Measurements from ENCODE around the gene FYN.
A peak's percentile ranks its signal among the peaks of the same experiment; 100 is the strongest.
"Not testable (repeated sequence)": the region's sequence is repeated elsewhere in the genome, so short reads cannot be mapped to it uniquely, and the experiment has no call there.

The FYN gene

DNA sequence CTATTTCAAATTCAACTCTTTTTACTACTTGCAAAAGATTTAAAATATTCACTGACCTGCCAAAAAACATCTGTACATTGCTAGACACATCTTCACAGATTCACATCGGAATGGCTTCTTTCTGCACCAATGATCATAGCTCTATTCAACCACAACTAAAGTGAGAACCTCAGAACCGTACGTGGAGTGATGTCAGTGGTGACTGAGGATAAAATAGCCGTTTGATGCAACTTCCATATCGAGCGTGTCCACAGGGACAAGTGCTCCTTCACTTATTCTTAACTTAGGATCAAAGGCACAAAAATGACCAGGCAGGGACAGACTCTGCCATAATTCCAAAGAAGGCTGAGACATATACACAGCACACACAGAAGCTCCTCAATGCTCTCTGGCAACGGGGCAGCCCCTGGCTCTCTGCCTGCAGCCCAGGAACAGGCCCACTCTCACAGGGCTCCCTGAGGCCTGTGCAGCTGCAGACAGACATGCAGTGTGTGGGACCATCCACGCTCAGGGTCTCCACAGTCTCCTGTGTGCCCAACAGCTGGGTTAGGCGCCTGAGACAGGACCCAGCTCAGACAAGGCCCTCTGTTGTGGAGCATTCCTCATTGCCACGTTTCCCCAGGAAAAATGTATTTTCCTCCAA is 22.8 kb downstream of the FYN start:
- no peak for DNase-seq (ENCODE audit: low read depth)

DNA sequence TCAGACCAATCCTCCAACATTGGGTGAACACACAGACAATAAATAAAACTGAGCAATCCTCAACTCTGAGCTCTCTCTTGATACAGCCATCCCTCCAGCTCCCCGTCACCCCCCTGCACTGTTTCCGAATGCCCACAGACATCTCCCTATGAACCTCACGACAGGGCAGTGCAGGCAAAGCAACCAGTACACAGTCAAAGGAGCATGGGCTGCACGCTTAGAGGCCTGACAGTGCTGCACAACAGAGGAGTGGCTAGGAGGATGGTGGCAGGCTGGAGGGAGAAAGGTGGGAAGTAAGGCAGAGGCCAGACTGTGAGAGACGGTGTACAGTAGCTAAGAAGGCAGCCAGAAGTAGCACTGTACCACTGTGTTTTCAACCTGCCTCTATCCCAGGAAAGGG is 24.0 kb downstream of the FYN start:
- DNase-seq (ENCODE audit: low read depth): no peak

DNA sequence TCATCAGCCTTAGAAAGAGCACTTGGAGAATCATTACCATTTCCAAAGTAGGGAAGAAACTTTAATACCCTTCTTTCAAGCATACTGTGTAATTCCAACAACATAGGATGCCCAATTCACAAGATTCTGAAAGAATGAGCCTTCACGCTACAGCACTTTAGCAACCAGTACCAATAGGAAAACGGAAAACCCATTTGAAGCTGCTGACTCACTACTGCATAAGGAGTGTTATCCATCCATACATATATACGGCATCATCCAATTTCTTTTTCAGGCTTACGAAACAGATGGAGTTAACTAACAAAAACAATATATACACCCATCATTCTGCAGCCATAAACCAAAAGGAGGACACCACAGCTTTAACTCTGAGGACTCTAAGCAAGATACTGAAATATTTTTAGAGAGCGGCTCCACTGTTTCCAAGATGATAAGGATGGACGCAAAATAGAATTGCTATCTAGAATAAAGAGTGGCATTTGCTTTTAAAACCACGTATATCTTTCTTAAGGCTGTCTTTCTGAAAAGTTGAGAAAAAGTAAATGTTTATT is 24.9 kb downstream of the FYN start:
- no peak for DNase-seq (ENCODE audit: low read depth)

DNA sequence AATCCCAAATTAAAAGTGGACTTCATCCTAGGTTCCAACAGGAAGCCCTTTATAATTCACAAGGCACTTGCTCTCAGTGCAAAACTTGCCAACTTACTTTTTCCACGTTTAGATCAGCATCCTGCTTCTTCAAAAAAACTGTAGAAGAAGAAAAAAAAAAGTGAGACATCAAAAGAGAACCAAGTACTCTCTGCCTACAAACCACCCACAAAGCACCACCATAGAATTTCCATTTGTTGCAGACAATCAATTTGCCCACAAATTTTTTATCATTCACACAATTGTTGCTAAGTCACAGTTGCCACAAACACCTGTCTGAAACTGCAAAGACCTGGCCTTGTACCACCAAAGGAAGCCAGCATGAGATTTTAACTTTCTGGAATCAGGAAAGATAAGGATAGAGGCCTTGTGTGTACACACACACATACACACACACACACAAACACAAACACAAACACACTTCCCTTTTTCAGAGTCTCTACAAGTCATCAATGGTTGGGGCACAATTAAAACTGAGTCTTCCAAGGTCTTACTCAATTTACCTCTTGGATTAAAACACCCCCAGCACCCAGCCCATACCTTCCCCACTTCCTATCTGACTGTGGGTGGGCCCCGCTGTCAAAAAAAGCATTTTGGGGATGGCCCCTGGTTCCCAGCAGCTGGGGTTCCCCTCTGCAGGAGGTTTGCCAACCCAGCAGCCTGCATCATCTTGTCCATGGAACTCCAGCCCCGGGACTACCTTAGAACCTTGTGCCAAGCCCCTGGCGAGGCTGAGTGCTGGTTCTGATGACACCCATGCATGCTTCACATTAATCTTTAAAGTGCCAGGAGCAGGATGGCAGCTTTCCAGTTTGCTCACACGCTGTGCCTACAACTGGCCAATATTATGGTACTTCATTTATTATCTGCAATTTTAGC is 26.5 kb downstream of the FYN start:
- DNase-seq (ENCODE audit: low read depth): no peak

DNA sequence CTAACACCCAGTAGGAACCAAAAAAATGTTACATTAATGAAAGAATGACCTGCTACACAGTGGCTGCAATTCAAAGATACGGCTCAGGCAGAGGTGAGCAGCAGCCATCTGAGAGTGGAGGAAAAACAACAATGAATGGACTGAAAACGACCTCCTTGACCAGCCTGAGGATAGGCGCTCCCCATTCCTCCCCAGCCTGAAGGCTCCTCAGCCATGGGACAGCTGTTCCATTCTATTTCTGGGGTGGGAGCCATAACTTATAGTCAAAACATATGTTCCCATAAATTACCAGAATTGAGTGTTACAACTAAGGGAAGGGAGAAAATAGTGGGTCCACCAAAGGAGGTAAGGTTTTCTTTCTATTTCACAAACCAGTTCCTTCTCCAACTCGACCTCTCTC is 27.2 kb downstream of the FYN start:
- no peak for DNase-seq (ENCODE audit: low read depth)

DNA sequence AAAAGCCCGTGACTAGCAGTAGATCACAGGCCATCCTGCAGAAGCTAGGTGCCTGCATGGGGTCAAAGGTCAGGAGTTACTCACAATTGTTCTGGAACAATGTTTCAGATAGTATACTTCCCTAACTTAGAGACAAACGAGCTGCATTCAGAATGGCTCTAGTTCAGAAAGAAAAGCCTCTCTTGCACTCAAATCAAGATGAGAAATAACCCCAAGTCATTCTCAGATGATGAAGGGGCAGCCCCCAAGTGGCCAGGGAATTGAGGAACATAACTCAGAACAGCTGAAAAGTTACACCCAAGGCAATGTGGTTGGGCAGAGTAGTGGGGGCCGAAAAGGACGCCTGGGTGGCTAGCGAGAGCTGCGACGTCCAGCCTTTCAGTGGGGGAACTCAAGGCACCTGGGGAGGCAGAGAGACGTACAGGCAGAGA is 27.8 kb downstream of the FYN start:
- DNase-seq (ENCODE audit: low read depth): no peak

DNA sequence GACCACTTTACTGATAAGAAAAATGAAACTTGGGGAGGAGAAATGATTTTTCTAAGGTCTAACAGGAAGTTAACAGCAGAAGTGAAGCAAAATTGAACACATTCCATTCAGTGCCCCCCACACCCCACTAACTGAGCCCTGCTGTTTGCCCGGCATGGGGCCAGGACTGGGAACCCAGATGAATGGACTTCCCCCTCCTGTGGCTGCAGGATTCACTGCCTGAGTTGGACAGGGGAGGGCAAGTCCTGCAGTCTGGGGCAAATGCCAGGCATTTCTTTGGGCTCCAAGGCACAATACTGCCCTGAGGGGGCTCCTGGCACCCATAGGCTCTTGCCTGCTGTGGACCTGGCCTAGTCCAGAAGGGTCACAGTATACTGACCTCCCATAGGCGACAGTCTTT is 28.3 kb downstream of the FYN start:
- DNase-seq (ENCODE audit: low read depth): no peak

DNA sequence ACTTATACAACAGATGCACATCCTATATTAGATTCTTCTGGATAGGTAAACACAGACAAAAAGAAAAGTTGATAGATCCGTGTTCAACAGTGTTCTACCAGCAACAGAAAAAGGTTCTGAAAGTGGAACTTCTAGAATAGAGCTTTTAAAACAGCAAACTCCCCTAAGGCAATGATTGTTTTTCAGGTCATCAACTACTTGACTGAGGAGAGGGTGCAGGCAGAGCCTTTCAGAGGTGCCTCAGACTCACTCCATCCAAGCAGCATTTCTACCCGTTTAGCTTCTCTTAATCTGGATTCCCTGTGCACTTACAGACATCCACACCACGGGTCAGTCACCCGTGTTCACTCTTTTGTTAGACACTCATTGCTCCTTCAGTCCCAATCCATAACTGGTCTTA is 28.9 kb downstream of the FYN start:
- no peak for DNase-seq (ENCODE audit: low read depth)

DNA sequence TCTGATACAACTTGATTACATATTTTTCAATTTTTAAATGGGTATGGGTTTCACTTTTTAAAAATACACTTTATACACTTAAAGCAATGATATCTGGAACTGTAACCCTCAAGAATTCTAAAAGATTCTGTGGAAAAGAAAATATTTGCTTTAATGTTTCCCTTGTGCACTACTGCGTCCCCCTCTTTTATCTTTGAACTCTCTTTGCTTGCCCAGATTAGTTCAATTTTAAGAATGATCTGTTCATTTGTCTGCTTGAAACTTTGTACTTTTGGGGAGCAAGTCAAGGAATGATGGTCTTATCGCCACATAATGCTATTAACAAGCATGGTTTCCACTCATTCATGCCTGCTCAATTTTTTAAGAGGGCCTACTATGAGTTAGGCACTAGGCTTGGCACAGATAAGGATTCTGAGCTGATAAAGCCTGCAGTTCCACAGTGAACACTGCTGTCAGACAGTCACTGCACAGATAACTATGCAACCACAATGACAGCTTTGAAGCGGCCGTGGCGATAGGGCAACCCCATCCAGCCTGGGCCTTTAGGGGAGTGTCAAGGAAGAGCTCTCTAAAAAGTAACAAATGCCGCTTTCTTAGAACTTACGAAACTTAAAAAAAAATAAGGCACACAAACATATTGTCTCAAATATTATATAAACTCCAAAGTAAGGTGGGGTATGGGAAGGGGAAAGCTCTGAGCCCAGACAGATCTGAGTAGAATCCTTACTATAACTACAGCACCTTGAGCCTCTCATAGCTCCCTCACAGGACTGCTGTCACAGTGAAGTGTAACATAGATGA is 29.7 kb downstream of the FYN start:
- DNase-seq (ENCODE audit: low read depth): peak; percentile 47

DNA sequence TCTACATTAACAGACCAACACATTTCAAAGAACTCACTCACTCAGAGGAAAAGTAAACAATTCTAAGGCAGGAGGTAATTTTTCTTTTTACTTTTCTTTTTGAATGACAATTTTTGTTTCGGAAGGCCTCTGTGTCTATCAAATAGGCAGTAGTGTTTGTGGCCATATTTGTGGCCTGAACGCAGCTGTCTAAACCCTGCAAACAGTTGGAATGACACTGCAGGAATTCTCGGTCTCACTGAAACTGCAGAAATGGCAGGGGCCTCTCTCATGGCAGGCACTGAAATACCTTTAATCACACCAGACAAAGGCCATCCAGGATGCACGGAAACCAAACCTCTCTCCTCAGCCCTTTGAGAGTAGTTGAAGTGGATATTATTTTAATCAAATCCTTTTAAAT is 30.4 kb downstream of the FYN start:
- DNase-seq (ENCODE audit: low read depth): no peak

DNA sequence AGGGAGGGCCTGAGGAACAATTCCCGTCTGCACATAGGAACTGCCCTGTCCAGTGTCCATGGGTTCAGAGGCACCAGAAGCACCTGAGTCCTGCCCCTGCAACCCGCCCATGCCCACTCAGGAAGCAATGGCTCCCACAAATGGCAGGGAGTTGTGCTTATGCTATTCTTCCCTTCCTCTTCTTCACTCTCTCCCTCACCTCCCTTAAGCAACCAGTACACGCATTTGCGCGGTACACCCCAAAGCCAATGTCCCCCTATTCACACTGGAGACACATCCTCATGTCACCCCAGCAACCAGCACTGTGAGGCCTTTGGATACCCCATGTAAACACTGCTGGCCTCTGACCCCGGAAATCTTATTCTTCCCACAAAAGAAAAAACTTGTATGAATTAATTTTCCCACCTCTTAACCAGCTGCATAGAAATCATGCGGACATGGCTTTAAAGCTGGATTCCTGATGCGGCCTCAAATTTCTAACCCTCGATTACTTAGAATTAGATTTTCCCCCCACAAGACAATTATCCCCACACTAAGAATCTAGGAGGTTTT is 30.9 kb downstream of the FYN start:
- no peak for DNase-seq (ENCODE audit: low read depth)

DNA sequence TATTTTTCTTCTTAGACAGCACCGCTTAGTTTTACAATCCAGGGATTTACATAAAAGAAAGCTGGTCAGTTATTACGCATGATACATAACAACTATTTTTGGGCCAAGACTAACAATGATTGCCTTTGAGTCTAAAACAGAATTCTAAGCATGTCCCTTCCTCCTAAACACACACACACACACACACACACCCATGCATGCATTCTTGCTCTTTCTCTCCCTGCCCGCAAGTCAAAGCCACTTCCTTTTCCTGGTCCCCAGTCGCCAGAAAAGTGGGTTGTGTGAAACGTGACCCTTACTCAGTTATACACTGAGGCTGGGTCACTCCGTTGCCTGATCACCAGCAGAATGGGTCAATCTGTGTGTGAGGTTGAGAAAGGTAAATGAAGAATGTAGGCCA is 31.4 kb downstream of the FYN start:
- DNase-seq (ENCODE audit: low read depth): no peak

DNA sequence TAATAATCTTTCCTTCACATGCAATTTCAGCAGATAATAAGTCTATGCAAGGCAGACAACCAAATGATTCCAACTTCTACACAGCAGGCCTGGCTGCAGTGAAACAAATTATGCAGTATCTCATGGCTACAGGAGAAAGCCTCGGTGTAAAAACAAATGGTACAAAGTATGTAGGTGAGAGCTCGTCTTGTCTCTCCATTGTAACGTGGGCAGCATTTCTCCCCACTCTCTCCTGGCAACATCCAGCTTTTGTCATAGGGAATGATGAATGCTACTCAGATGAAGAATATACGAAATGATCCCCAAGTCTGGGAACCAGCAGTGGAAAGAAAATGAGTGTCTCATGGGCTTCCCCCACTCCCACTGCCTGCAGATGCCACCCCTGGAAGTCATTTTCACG is 32.4 kb downstream of the FYN start:
- DNase-seq (ENCODE audit: low read depth): no peak

DNA sequence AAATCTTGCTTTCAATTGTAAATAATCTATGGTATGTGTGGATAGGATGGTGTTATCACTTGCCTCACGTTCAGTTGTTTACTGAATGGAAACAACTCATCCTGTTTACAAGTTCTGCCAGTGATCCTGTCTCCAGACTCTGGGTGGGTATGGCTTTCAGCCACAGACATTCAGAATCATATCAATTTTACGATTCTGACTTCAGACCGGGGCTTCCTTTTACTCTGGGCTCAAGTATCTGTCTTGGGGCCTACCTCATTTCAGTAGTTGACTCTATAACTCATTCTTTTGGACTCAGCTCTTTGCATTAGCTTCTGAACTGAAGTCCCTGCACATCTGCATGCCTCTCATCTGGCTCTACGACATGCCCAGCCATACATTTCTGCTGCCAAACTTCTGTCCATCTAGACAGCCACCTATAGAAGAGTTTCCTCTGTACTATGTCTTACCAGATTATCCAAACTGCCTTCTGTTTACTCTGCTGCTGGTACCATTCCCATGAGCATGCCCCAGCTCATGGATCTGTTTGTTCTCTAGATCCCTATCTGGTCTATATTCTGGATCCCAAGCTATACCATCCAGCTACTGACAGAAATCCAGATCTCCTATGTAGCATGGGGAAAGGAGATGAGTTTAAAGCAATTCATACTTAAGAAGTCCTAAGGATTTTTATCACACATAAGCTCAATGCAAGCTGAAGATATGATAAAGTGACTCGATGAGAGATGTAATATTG is 34.3 kb downstream of the FYN start:
- no peak for DNase-seq (ENCODE audit: low read depth)

DNA sequence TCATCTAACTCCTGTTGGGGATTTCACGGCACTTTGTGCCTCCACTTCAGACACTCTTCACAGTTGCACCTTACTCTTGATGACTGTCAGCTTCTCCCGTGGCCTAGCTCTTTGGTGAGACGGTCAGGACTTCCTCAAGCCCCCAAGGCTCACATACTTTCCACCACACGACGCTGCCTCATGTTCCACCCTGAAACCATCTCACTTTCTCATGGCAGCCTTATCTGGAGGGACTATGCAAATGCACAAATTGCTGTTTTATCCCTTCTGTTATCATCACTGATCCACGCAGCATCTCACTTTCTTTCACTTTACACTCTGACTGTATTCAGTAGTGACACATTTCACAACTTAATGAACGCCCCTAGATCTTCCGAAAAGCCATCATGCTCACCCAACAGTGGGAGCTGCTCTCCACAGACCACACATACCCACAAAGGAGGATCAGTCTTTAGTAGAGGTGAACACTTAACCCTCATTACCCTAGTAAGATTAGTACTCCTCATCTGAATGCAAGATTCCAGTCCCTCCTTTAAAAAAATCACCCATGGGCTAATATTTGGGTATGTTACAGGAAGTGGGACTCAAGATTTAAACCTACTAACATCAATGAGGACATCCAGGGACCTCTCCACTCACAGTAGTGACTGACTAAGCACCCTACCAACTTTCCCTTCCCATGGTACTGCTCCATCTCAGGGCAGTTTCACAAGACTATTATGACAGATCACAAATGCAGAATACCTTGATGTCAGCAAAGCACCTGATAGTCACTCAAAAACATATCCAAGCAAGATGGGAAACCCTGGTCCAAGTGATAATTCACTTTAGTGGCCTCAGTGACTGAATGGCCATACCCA is 35.4 kb downstream of the FYN start:
- no peak for DNase-seq (ENCODE audit: low read depth)

DNA sequence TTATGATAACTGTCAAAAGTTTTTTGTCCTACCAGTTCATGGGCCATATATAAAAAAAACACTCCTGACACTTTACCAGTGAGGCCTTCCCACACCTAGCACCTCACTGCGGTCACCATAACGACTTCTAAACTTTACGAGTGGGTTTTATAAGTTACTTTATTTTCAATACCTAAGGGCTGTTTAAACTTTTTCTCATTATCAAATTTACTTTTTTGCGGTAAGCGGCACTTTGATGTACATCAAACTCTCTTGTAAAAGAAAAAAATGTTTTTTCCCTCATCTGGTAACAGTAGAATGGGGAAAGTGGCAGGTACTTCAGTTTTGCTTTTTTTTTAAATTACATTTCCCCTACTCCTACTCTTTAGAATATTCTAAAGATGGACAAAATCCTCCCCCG is 36.2 kb downstream of the FYN start:
- DNase-seq (ENCODE audit: low read depth): no peak

DNA sequence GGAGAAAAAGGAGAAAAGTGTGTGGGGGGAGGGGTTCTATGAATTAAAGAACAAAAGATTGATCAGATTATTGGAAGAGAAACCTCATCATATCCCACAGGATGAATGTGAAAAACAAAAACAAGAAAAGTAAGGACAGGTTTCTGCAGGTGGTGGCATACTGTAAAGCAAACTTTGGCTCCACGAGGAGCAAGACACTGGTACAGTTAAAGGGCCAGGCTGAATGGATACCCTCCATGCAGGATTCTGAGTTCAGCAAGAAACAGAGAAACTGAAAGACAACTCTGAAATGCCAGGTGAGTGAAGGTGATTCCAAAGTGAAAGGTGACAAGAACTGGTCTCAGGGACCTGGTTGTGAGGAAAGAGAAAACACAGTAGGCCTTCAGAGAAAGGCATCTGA is 37.4 kb downstream of the FYN start:
- DNase-seq (ENCODE audit: low read depth): no peak

DNA sequence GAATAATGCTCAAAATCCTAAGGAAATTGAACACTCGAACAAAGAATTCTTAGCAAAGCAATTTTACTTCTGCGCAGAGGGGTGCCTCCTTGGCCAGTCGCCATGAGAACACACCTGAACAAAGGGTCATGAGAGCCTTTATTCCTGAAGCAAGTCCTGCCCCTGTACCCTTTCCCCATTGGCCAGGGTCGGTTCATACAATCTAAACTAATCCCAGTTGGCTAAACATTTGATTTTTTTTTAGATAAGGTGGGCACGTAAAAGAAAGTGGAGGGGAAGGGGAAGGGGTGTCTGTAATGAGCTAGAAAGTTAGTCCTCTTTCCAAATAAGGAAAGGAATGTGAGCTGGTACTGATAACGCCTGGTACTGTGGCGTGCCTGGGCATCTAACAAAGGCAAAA is 37.9 kb downstream of the FYN start:
- not testable (repeated sequence) for DNase-seq (ENCODE audit: low read depth)

DNA sequence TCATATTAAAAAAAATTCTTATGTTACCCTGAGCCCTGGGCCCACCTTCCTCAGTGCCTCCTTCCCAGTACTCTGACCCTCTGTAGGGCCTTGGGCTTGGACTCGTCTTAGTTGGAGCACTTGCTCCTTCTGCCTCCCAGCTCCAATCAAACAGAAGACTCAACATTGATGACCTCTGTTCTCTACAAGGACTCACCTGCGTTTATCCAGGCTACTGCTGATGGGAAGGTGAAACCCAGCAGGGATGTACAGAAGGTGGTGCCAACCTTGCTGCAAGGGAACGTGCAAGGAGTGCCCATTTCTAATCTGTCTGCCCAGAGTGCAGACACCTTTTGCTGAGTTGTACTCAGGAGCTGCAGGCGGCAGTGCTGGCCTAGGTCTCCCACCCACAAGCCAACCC is 38.9 kb downstream of the FYN start:
- no peak for DNase-seq (ENCODE audit: low read depth)

DNA sequence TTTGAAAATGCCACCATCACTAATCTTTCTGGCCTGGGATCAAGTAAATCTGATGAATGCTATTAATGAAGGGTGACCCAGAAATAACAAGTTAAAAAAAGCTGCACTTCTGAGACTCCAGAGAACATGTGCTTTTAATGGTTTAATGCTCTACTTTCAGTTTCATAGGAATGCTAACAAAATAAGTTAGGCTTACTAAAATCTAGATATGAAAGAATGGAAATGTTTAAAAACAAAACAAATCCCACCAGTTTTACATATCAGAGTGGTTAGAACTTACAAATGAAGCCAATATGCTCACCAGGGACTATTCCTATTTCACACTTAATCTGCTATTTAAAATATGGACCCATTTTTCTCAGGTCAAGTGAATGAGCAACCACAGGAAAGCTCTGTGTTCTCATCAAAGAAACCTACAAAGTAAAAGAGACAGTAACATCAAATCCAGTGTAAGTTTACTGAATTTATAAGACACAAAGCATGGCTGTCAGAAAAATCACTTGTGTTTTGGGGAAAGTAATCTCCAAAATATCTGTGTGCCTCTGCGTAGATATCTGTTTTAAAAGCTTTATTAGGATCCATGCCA is 40.3 kb downstream of the FYN start:
- DNase-seq (ENCODE audit: low read depth): no peak

Data from activated T-helper 1 cell treated with Interleukin-2 at 50 U/mL for 16 hours (primary cell).